Brain microvascular endothelial cell (primary cell): Measurements from ENCODE around the gene PNKP.
A peak's percentile ranks its signal among the peaks of the same experiment; 100 is the strongest.

Source experiments
- DNase-seq: peaks from one replicate; pipeline ENCODE4 v3.0.0-alpha.2; 2020
- H3K27ac ChIP-seq: fragments of 250-450 bp; sonication (Bioruptor Pico); 2 replicates; pipeline ENCODE4 v1.5.1; 2020; ENCODE audit warnings: mild to moderate bottlenecking, moderate library complexity
- H3K27me3 ChIP-seq: fragments of 250-450 bp; sonication (Bioruptor Pico); replicated peaks from 2 replicates; pipeline ENCODE4 v1.5.1; 2020; ENCODE audit warnings: mild to moderate bottlenecking
- H3K36me3 ChIP-seq: fragments of 250-450 bp; sonication (Bioruptor Pico); replicated peaks from 2 replicates; pipeline ENCODE4 v1.5.1; 2020; ENCODE audit warnings: mild to moderate bottlenecking
- H3K4me3 ChIP-seq: 2 replicates; pipeline ENCODE4 v1.5.1; 2011; ENCODE audit warnings: low read depth, mild to moderate bottlenecking, control low read depth, low read length, moderate library complexity
- in situ Hi-C: cut with HindIII; loops from 2 replicates; pipeline ENCODE4 v1.10.0; 2017; ENCODE audit warnings: low sequenced_read_pairs, low pct_ligation_motif_present
- TF ChIP-seq, protein P1 (sequence below): IDR thresholded peaks from 2 replicates; pipeline ENCODE4 v1.5.1; 2011; ENCODE audit warnings: low read depth, mild to moderate bottlenecking, moderate library complexity, low read length, control low read depth, inconsistent platforms; ENCODE audit errors: missing control alignments

The PNKP gene

DNA sequence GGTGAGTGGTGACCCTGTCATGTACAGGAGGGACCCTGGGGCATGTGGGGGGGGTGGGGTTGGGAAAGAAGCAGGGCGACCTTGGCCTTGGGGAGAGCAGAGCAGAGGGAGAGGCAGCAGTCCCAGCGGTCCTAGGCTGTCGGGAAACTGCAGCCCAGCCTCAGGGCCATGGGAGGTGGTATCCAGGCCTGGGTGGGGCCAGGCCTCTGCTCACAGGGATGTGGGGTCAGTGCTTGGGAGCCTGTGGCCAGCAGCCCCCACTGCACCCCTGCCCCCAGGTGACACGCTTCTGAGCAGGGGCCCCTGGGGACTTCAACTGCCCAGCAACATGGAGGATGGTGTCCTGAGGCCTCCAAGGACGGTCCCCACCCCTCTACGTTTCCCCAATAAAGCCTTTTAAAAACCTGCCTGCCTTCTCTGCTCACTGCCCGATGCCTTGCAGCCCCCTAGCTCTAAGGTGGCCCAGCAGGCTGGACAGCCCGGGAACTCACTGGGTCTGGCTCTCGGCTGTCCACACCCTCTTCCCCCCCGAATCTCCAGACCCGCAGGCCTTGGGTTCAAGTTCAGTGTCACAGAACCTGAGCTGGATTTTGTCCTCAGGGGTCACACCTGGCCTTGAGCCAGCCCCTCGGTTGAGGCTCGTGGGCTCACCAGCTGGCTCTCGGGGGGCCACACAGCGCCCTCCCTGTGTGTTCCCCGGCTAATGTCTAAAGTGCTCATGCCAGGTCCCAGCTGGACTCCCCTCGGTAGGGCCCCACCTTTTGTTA, 6.9 kb downstream of the PNKP start:
- TF ChIP-seq, protein P1, sequence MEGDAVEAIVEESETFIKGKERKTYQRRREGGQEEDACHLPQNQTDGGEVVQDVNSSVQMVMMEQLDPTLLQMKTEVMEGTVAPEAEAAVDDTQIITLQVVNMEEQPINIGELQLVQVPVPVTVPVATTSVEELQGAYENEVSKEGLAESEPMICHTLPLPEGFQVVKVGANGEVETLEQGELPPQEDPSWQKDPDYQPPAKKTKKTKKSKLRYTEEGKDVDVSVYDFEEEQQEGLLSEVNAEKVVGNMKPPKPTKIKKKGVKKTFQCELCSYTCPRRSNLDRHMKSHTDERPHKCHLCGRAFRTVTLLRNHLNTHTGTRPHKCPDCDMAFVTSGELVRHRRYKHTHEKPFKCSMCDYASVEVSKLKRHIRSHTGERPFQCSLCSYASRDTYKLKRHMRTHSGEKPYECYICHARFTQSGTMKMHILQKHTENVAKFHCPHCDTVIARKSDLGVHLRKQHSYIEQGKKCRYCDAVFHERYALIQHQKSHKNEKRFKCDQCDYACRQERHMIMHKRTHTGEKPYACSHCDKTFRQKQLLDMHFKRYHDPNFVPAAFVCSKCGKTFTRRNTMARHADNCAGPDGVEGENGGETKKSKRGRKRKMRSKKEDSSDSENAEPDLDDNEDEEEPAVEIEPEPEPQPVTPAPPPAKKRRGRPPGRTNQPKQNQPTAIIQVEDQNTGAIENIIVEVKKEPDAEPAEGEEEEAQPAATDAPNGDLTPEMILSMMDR = no peak
- in situ Hi-C loops = no loop called here
- no peaks in the 10 kb centered on the region for H3K27me3 ChIP-seq
- no peak for DNase-seq
- H3K36me3 ChIP-seq = peaks cover 75% of the 10 kb centered on the region
- H3K27ac ChIP-seq = no peak overlapping the region
- H3K4me3 ChIP-seq = no peak overlapping the region

DNA sequence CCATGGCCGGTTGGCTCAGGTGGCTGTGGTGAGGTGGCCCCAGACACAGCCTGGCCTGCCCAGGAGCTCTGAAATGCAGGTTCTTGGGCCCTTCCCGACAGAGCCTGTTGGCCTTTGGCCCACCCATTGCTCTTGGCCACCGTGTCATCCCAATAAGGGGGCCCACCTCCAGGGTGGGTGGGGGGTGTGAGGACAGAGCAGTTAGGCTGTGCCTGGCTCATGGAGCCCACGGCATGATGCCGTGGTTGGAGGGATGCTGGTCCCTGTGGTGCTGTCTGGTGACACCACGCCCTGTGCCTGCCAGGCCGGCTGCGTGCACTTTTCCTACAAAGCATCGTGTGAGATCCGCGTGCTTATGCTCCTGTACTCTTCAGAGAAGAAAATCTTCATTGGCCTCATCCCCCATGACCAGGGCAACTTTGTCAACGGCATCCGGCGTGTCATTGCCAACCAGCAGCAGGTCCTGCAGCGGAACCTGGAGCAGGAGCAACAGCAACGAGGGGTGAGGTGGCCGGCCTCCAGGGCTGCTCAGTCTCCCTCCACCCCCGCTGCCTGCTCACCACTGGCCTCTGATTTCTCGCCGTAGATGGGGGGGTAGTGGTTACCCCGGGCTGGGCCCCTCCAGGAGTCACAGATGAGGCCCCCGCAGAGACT, 7.6 kb downstream of the PNKP start:
- peaks cover 78% of the 10 kb centered on the region for H3K36me3 ChIP-seq
- no peak for DNase-seq
- in situ Hi-C loops = no loop called here
- H3K4me3 ChIP-seq = no peak overlapping the region
- H3K27me3 ChIP-seq = no peaks in the 10 kb centered on the region
- H3K27ac ChIP-seq = peak overlapping the region; percentile 58
- TF ChIP-seq, protein P1 = no peak

DNA sequence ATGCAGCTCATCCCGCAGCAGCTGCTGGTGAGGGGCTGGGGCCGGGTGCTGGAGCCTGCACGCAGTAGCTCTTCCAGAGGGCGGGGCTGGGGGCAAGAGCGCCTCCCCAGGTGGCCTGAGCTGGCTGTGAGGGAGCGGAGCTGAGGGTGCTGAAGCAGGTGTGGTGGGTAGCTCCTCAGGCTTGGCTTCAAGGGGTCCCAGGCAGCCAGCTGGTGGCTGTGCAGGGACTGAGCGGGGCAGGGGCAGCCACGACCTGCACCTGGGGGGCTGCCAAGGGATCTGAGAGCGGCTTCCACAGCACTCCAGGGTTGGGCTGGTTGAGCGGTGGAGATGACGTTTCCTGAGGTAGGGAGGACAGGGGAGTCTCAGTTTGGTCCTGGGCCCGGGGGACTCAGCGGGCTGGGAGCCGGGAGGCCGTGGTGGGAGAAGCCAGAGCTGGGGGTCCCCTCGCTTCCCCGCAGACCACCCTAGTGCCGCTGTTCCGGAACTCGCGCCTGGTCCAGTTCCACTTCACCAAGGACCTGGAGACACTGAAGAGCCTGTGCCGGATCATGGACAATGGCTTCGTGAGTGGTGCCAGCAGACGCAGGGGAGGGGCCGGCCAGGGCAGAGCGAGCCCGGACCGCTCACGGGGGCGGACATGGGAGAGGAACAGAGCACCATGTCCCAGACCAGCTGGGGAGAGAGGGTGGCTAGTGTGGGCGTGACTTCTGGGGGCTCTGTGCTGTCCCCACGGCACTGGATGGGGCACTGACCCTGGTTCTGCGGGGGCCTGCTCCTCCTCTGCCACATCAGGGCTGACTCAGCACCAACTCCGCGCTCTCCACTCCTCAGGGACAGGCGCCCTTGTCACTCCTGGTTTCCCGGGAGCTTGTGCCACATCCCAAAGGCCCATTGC, 9.0 kb downstream of the PNKP start:
- Histone ChIP-seq H3K27me3 (no peaks in the 10 kb centered on the region), H3K27ac (peak overlapping the region; percentile 58), H3K36me3 (peaks cover 68% of the 10 kb centered on the region), H3K4me3 (no peak overlapping the region)
- TF ChIP-seq, protein P1 = no peak
- DNase-seq = no peak
- in situ Hi-C loops = no loop called here

DNA sequence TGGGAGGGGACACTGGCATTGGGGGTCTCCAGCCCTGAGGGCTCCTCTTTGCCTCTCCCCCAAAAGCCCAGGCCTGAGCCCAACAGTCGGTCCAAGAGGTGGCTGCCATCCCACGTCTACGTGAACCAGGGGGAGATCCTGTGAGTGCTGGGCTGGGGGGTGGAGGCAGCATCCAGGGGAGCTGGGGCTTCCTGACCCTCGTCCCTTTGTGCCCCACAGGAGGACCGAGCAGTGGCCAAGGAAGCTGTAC, 9.6 kb downstream of the PNKP start:
- no peaks in the 10 kb centered on the region for H3K27me3 ChIP-seq
- peaks cover 64% of the 10 kb centered on the region for H3K36me3 ChIP-seq
- H3K27ac ChIP-seq = no peak overlapping the region
- DNase-seq = no peak
- no peak overlapping the region for H3K4me3 ChIP-seq
- in situ Hi-C loops = no loop called here
- TF ChIP-seq, protein P1 = no peak

DNA sequence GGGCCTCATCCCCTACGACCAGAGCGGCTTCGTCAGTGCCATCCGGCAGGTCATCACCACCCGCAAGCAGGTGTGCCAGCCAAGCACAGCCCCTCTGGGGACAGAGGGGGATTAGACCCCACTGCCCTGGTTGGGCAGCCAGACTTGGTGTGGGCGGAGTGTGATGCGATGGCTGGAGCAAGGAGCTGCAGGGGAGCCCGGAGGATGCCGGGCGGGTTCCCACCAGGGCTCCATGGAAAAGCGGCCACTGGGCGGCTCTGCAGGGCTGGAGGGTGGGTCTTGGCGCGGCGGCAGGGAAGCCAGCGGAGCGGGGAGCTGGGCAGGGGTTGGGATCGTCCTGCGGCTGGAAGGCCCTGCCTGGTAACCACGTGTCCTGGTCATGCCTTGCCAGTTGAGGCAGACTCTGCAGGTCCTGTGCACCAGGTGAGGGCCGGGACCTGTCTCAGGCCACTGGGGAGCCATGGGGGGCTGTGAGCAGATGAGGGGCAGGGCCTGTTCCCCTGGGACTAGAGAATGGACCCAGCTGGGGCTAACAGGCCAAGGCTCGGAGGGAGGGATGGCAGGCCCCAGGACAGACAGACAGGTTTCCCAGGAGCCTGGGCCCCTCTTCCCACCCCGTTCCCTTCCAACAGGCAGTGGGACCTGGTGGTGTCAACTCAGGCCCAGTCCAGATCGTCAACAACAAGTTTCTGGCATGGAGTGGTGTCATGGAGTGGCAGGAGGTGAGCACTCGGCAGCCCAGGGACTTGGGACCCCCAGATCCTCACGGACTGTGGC, 10.1 kb downstream of the PNKP start:
- Histone ChIP-seq H3K36me3 (peaks cover 64% of the 10 kb centered on the region), H3K27ac (no peak overlapping the region), H3K27me3 (no peaks in the 10 kb centered on the region), H3K4me3 (no peak overlapping the region)
- no peak for DNase-seq
- TF ChIP-seq, protein P1 = no peak
- in situ Hi-C loops = no loop called here
